HCT116 (cell line): ENCODE measurements around the gene KANSL3.

Experiments
- CBX3 ChIP-seq: IDR thresholded peaks from 2 replicates; pipeline ENCODE4 v1.6.1; 2012; ENCODE audit warnings: low read depth
- EGR1 ChIP-seq: IDR thresholded peaks from 2 replicates; pipeline ENCODE4 v1.6.1; 2012; ENCODE audit warnings: low read depth
- EZH2 ChIP-seq: fragments of 200-600 bp; sonication (generic); IDR thresholded peaks from 2 replicates; pipeline ENCODE4 v1.6.1; 2017; ENCODE audit warnings: antibody characterized with exemption, mixed run types
- EZH2phosphoT487 ChIP-seq: fragments of 200-600 bp; IDR thresholded peaks from 2 replicates; pipeline ENCODE4 v1.6.1; 2018; ENCODE audit warnings: antibody characterized with exemption, borderline replicate concordance
- JUND ChIP-seq: IDR thresholded peaks from 2 replicates; pipeline ENCODE4 v1.6.1; 2012
- POLR2A ChIP-seq: IDR thresholded peaks from 2 replicates; pipeline ENCODE4 v1.7.0; 2011; ENCODE audit warnings: borderline replicate concordance; ENCODE audit not compliant: insufficient read depth, insufficient read length; ENCODE audit errors: extremely low read depth
- POLR2AphosphoS5 ChIP-seq: IDR thresholded peaks from 2 replicates; pipeline ENCODE4 v1.6.1; 2011; ENCODE audit warnings: mild to moderate bottlenecking, low read depth, low read length, moderate library complexity
- RAD21 ChIP-seq: IDR thresholded peaks from 2 replicates; pipeline ENCODE4 v1.6.1; 2012; ENCODE audit warnings: low read depth, mild to moderate bottlenecking
- SIN3A ChIP-seq: IDR thresholded peaks from 2 replicates; pipeline ENCODE4 v1.6.1; 2012; ENCODE audit warnings: low read depth
- SRF ChIP-seq: IDR thresholded peaks from 2 replicates; pipeline ENCODE4 v1.6.1; 2012; ENCODE audit warnings: low read depth
- TCF7L2 ChIP-seq: IDR thresholded peaks from 2 replicates; pipeline ENCODE4 v1.7.0; 2011; ENCODE audit warnings: borderline replicate concordance, inconsistent platforms; ENCODE audit not compliant: insufficient read depth, insufficient read length; ENCODE audit errors: extremely low read depth
- TF ChIP-seq, protein P1 (sequence below), 3 experiments: fragments of 200-600 bp in 1 of 3; sonication (generic) in 1 of 3; IDR thresholded peaks in 2 of 3; conservative IDR thresholded peaks in 1 of 3; 2 replicates each; pipeline ENCODE4 v1.5.1; 2012 to 2017; ENCODE audit warnings: low read depth in 2 of 3, low read length in 2 of 3, antibody characterized with exemption in 1 of 3, borderline replicate concordance in 1 of 3, control low read depth in 1 of 3, mild to moderate bottlenecking in 1 of 3, mixed read lengths in 1 of 3, mixed run types in 1 of 3, moderate library complexity in 1 of 3; ENCODE audit not compliant: insufficient read depth in 1 of 3
- TF ChIP-seq, protein P2 (sequence below): IDR thresholded peaks from 2 replicates; pipeline ENCODE4 v1.6.1; 2012; ENCODE audit warnings: low read depth
- TF ChIP-seq, protein P3 (sequence below): IDR thresholded peaks from 2 replicates; pipeline ENCODE4 v1.6.1; 2011; ENCODE audit warnings: mild to moderate bottlenecking, low read length, moderate library complexity; ENCODE audit not compliant: insufficient replicate concordance; ENCODE audit errors: extremely low read depth

- TF ChIP-seq, protein P1, sequence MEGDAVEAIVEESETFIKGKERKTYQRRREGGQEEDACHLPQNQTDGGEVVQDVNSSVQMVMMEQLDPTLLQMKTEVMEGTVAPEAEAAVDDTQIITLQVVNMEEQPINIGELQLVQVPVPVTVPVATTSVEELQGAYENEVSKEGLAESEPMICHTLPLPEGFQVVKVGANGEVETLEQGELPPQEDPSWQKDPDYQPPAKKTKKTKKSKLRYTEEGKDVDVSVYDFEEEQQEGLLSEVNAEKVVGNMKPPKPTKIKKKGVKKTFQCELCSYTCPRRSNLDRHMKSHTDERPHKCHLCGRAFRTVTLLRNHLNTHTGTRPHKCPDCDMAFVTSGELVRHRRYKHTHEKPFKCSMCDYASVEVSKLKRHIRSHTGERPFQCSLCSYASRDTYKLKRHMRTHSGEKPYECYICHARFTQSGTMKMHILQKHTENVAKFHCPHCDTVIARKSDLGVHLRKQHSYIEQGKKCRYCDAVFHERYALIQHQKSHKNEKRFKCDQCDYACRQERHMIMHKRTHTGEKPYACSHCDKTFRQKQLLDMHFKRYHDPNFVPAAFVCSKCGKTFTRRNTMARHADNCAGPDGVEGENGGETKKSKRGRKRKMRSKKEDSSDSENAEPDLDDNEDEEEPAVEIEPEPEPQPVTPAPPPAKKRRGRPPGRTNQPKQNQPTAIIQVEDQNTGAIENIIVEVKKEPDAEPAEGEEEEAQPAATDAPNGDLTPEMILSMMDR (IDR thresholded peaks at IDR 0.05 in 2 of 3, conservative IDR thresholded peaks at IDR 0.05 in 1 of 3; ENCODE audit: borderline replicate concordance in 1 of 3, insufficient read depth in 1 of 3, low read depth in 2 of 3, low read length in 2 of 3), result no peak
- TF ChIP-seq POLR2AphosphoS5, result no peak
- TF ChIP-seq TCF7L2, result no peak
- TF ChIP-seq POLR2A, result no peak
- no peak for TF ChIP-seq SRF
- no peak for TF ChIP-seq CBX3
- no peak for TF ChIP-seq JUND
- TF ChIP-seq EZH2phosphoT487, result no peak
- no peak for TF ChIP-seq RAD21
- TF ChIP-seq, protein P2, sequence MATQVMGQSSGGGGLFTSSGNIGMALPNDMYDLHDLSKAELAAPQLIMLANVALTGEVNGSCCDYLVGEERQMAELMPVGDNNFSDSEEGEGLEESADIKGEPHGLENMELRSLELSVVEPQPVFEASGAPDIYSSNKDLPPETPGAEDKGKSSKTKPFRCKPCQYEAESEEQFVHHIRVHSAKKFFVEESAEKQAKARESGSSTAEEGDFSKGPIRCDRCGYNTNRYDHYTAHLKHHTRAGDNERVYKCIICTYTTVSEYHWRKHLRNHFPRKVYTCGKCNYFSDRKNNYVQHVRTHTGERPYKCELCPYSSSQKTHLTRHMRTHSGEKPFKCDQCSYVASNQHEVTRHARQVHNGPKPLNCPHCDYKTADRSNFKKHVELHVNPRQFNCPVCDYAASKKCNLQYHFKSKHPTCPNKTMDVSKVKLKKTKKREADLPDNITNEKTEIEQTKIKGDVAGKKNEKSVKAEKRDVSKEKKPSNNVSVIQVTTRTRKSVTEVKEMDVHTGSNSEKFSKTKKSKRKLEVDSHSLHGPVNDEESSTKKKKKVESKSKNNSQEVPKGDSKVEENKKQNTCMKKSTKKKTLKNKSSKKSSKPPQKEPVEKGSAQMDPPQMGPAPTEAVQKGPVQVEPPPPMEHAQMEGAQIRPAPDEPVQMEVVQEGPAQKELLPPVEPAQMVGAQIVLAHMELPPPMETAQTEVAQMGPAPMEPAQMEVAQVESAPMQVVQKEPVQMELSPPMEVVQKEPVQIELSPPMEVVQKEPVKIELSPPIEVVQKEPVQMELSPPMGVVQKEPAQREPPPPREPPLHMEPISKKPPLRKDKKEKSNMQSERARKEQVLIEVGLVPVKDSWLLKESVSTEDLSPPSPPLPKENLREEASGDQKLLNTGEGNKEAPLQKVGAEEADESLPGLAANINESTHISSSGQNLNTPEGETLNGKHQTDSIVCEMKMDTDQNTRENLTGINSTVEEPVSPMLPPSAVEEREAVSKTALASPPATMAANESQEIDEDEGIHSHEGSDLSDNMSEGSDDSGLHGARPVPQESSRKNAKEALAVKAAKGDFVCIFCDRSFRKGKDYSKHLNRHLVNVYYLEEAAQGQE, result no peak
- no peak for TF ChIP-seq EZH2
- no peak for TF ChIP-seq SIN3A
- TF ChIP-seq, protein P3, sequence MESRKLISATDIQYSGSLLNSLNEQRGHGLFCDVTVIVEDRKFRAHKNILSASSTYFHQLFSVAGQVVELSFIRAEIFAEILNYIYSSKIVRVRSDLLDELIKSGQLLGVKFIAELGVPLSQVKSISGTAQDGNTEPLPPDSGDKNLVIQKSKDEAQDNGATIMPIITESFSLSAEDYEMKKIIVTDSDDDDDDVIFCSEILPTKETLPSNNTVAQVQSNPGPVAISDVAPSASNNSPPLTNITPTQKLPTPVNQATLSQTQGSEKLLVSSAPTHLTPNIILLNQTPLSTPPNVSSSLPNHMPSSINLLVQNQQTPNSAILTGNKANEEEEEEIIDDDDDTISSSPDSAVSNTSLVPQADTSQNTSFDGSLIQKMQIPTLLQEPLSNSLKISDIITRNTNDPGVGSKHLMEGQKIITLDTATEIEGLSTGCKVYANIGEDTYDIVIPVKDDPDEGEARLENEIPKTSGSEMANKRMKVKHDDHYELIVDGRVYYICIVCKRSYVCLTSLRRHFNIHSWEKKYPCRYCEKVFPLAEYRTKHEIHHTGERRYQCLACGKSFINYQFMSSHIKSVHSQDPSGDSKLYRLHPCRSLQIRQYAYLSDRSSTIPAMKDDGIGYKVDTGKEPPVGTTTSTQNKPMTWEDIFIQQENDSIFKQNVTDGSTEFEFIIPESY, result no peak
- TF ChIP-seq EGR1, result no peak
Measured at GRCh38 chr2:96546321-96546720, 91.8 kb downstream of the KANSL3 start.
